IMR-90 (cell line): ENCODE results near the gene MAP3K19. TPM values are rescaled to one million over a fixed set of nuclear protein-coding genes. Genes with fewer than 3 reads are reported as not detected.

Experiments used
- ATAC-seq: fragments of 200-7000 bp; cut with Tn5 transposase; 2 replicates; pipeline ENCODE4 v1.9.1; 2020; ENCODE audit warnings: low read depth, mild to moderate bottlenecking, moderate library complexity
- BruUV-seq: library from RNA; stranded (reverse); fragments of 400-500 nt; replicated peaks from 2 replicates; lab custom pipeline; 2021; lab: Mats Ljungman, UMichigan
- CTCF ChIA-PET: fragments of 300-600 bp; formaldehyde crosslinking; extraction: SDS; loops from one replicate; lab custom pipeline; 2021; ENCODE audit warnings: antibody characterized with exemption; lab: Yijun Ruan, JAX
- POLR2A ChIA-PET: fragments of 300-600 bp; sonication (Branson Sonifier 250); formaldehyde crosslinking; loops from one replicate; lab custom pipeline; 2022; ENCODE audit warnings: antibody characterized with exemption; ENCODE audit not compliant: unreplicated experiment; lab: Charles Lee
- DNase-seq: peaks from one replicate; pipeline ENCODE4 v3.0.0; 2013
- H2AFZ ChIP-seq: replicated peaks from 2 replicates; pipeline ENCODE3; 2013; ENCODE audit warnings: low read length, mild to moderate bottlenecking; ENCODE audit not compliant: poor library complexity
- H2AK5ac ChIP-seq: 2 replicates; pipeline ENCODE4 v1.6.1; 2013; ENCODE audit warnings: low read depth, low read length, inconsistent platforms
- H2AK9ac ChIP-seq: replicated peaks from 2 replicates; pipeline ENCODE3; 2013; ENCODE audit warnings: mild to moderate bottlenecking, low read depth, low read length, moderate library complexity; ENCODE audit not compliant: poor library complexity
- H2BK120ac ChIP-seq: 2 replicates; pipeline ENCODE4 v1.6.1; 2013; ENCODE audit warnings: low read depth, low read length, inconsistent platforms
- H2BK15ac ChIP-seq: 3 replicates; pipeline ENCODE4 v1.6.1; 2013; ENCODE audit warnings: low read depth, low read length, inconsistent platforms
- H2BK20ac ChIP-seq: 2 replicates; pipeline ENCODE4 v1.6.1; 2013; ENCODE audit warnings: low read depth, mild to moderate bottlenecking, inconsistent platforms, low read length, moderate library complexity
- H2BK5ac ChIP-seq: 2 replicates; pipeline ENCODE4 v1.6.1; 2013; ENCODE audit warnings: mild to moderate bottlenecking, low read depth, low read length, inconsistent platforms; ENCODE audit not compliant: poor library complexity, severe bottlenecking
- H3K14ac ChIP-seq: replicated peaks from 2 replicates; pipeline ENCODE4 v1.6.1; 2013; ENCODE audit warnings: low read depth, low read length, inconsistent platforms
- H3K18ac ChIP-seq: 2 replicates; pipeline ENCODE4 v1.6.1; 2013; ENCODE audit warnings: low read depth, low read length, control low read depth
- H3K23ac ChIP-seq: 2 replicates; pipeline ENCODE4 v1.6.1; 2013; ENCODE audit warnings: low read depth, low read length, inconsistent platforms
- H3K27ac ChIP-seq: 2 replicates; pipeline ENCODE4 v1.5.1; 2013; ENCODE audit warnings: mild to moderate bottlenecking, control low read depth, low read length; ENCODE audit not compliant: insufficient read depth
- H3K27me3 ChIP-seq: 2 replicates; pipeline ENCODE4 v1.6.1; 2013; ENCODE audit warnings: low read length; ENCODE audit not compliant: control insufficient read depth, insufficient read depth
- H3K36me3 ChIP-seq: 2 replicates; pipeline ENCODE4 v1.6.1; 2013; ENCODE audit warnings: low read length, mixed read lengths; ENCODE audit not compliant: control insufficient read depth, insufficient read depth
- H3K4ac ChIP-seq: 2 replicates; pipeline ENCODE4 v1.6.1; 2013; ENCODE audit warnings: low read depth, low read length, inconsistent platforms
- H3K4me1 ChIP-seq: 2 replicates; pipeline ENCODE4 v1.6.1; 2013; ENCODE audit warnings: low read length, mixed read lengths; ENCODE audit not compliant: control insufficient read depth, insufficient read depth
- H3K4me2 ChIP-seq: 2 replicates; pipeline ENCODE4 v1.6.1; 2013; ENCODE audit warnings: low read depth, mild to moderate bottlenecking, control low read depth, low read length, moderate library complexity
- H3K4me3 ChIP-seq: 2 replicates; pipeline ENCODE4 v1.5.1; 2013; ENCODE audit warnings: low read depth, mild to moderate bottlenecking, control low read depth, low read length, moderate library complexity; ENCODE audit not compliant: insufficient read depth
- H3K56ac ChIP-seq: 2 replicates; pipeline ENCODE4 v1.6.1; 2013; ENCODE audit warnings: low read length, inconsistent platforms; ENCODE audit not compliant: insufficient read depth; ENCODE audit errors: extremely low read depth
- H3K79me1 ChIP-seq, 2 experiments: 2 replicates each; pipeline ENCODE4 v1.6.1; 2013; ENCODE audit warnings: low read length in 2 of 2, inconsistent platforms in 1 of 2, low read depth in 1 of 2
- H3K9ac ChIP-seq: 2 replicates; pipeline ENCODE4 v1.6.1; 2013; ENCODE audit warnings: low read depth, low read length, control low read depth
- H3K9me1 ChIP-seq: 2 replicates; pipeline ENCODE4 v1.6.1; 2013; ENCODE audit warnings: low read length, inconsistent platforms; ENCODE audit not compliant: insufficient read depth
- H3K9me3 ChIP-seq: 2 replicates; pipeline ENCODE4 v1.6.1; 2013; ENCODE audit warnings: low read length; ENCODE audit not compliant: control insufficient read depth, insufficient read depth
- H4K20me1 ChIP-seq: 2 replicates; pipeline ENCODE4 v1.6.1; 2013; ENCODE audit warnings: low read length, inconsistent platforms; ENCODE audit not compliant: insufficient read depth
- H4K5ac ChIP-seq: 2 replicates; pipeline ENCODE4 v1.6.1; 2013; ENCODE audit warnings: mild to moderate bottlenecking, low read depth, low read length, control low read depth
- H4K8ac ChIP-seq, 2 experiments: 2 replicates each; pipeline ENCODE4 v1.6.1; 2013; ENCODE audit warnings: low read depth in 2 of 2, low read length in 2 of 2, control low read depth in 1 of 2, inconsistent platforms in 1 of 2
- H4K91ac ChIP-seq: 2 replicates; pipeline ENCODE4 v1.6.1; 2013; ENCODE audit warnings: low read depth, low read length, inconsistent platforms; ENCODE audit not compliant: insufficient read depth
- BHLHE40 ChIP-seq: fragments of 150-350 bp; IDR thresholded peaks from 2 replicates; pipeline ENCODE4 v1.6.1; 2016; ENCODE audit warnings: mild to moderate bottlenecking, low read depth, low read length
- CEBPB ChIP-seq: IDR thresholded peaks from 2 replicates; pipeline ENCODE4 v1.6.1; 2012; ENCODE audit warnings: low read depth, low read length, improper control_type of control experiment
- CHD1 ChIP-seq: IDR thresholded peaks from 2 replicates; pipeline ENCODE4 v1.6.1; 2012; ENCODE audit warnings: low read depth, low read length, improper control_type of control experiment
- FOS ChIP-seq: fragments of 150-350 bp; IDR thresholded peaks from 2 replicates; pipeline ENCODE4 v1.6.1; 2016; ENCODE audit warnings: low read depth, low read length
- MAFK ChIP-seq: IDR thresholded peaks from 2 replicates; pipeline ENCODE4 v1.6.1; 2012; ENCODE audit warnings: low read depth, low read length, improper control_type of control experiment
- MAZ ChIP-seq: IDR thresholded peaks from 2 replicates; pipeline ENCODE4 v1.6.1; 2012; ENCODE audit warnings: low read depth, mild to moderate bottlenecking, low read length, improper control_type of control experiment, moderate library complexity, borderline replicate concordance
- MXI1 ChIP-seq: IDR thresholded peaks from 2 replicates; pipeline ENCODE4 v1.6.1; 2012; ENCODE audit warnings: low read depth, mild to moderate bottlenecking, low read length, moderate library complexity, borderline replicate concordance
- POLR2A ChIP-seq: IDR thresholded peaks from 2 replicates; pipeline ENCODE4 v1.6.1; 2012; ENCODE audit warnings: mild to moderate bottlenecking, low read depth, low read length
- RAD21 ChIP-seq: IDR thresholded peaks from 2 replicates; pipeline ENCODE4 v1.6.1; 2012; ENCODE audit warnings: low read length, improper control_type of control experiment
- RCOR1 ChIP-seq: IDR thresholded peaks from 2 replicates; pipeline ENCODE4 v1.6.1; 2012; ENCODE audit warnings: mild to moderate bottlenecking, low read length, improper control_type of control experiment; ENCODE audit not compliant: insufficient replicate concordance
- RFX5 ChIP-seq: IDR thresholded peaks from 2 replicates; pipeline ENCODE4 v1.8.0; 2012; ENCODE audit warnings: low read depth, mild to moderate bottlenecking, low read length, moderate library complexity
- SMC3 ChIP-seq: fragments of 150-350 bp; IDR thresholded peaks from 2 replicates; pipeline ENCODE4 v1.6.1; 2016; ENCODE audit warnings: low read depth, mild to moderate bottlenecking, antibody characterized with exemption, low read length, moderate library complexity
- USF2 ChIP-seq: fragments of 150-350 bp; IDR thresholded peaks from 2 replicates; pipeline ENCODE4 v1.6.1; 2017; ENCODE audit warnings: mild to moderate bottlenecking, antibody characterized with exemption, low read length, low read depth
- WGBS, 2 experiments: methylation state at CpG; one replicate each; pipeline versions ENCODE4 v1.1.5 to v1.1.7; 2013; ENCODE audit warnings: missing lambda C conversion rate in 2 of 2; ENCODE audit not compliant: insufficient read length in 1 of 2; ENCODE audit errors: extremely low coverage in 2 of 2; 5-methylcytosine and 5-hydroxymethylcytosine counted together
- dilution Hi-C: fragments of 300-500 bp; cut with HindIII; formaldehyde crosslinking; loops from one replicate; pipeline ENCODE4 v1.14.3; 2018; ENCODE audit warnings: low sequenced_read_pairs; ENCODE audit not compliant: unreplicated experiment
- in situ Hi-C: fragments of 300-500 bp; cut with MboI; formaldehyde crosslinking; loops from 3 replicates; pipeline ENCODE4 v1.14.3; 2019; ENCODE audit warnings: low sequenced_read_pairs, inconsistent platforms, mixed read lengths
- intact Hi-C: fragments of 100-400 bp; cut with micrococcal nuclease; formaldehyde crosslinking; loops from 2 replicates; pipeline ENCODE4 v1.10.0; 2022
- polyA plus RNA-seq, 3 experiments: library from polyadenylated mRNA; depleted of rRNA; stranded (reverse); fragments of >200 nt; gene quantifications; 2 replicates each; pipeline ENCODE4 v1.2.3, GENCODE V29; 2012; ENCODE audit warnings: low replicate concordance in 1 of 3
- total RNA-seq: library from RNA; depleted of rRNA; stranded (reverse); fragments of >200 nt; gene quantifications from 2 replicates; pipeline ENCODE4 v1.2.3, GENCODE V29; 2012
- TF ChIP-seq, protein P1 (sequence below): conservative IDR thresholded peaks from 2 replicates; pipeline ENCODE4 v1.5.1; 2012; ENCODE audit warnings: mild to moderate bottlenecking, low read depth, low read length, improper control_type of control experiment
- TF ChIP-seq, protein P2 (sequence below): fragments of 150-350 bp; IDR thresholded peaks from 2 replicates; pipeline ENCODE4 v1.6.1; 2016; ENCODE audit warnings: low read depth, mild to moderate bottlenecking, low read length, moderate library complexity, borderline replicate concordance

The MAP3K19 gene
- total and polyA plus RNA-seq, 2 of the 4 experiments (the other 2 are of a cell fraction) = not detected

DNA sequence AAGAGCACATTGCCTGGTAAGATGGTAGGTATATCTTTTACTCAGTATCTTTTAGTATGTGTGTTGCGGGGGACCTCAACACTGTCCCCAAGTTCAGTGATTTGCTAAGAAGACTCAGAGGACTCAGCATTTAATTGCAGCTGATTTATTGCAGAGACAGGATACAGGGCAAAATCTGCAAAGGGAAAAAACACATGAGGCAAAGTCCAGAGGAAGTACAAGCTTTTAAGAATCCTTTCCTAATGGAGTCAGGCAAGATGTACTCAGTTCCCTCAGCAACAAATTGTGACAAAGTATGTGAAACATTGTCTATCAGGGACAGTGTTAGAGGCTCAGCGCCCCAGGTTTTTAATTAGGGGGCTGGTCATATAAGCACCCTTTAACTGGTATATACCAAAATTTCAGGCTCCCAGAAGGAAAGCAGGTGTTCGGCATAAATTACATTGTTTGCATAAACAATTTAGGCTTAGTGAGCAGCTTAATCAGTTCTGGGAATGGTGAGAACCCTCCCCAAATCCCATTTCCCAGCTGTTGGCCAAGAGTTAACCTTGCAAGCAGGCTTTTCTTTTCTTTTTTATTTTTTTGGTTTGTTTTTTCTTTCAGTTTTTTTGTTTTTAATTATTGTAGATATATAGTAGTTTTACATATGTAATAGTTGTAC lies 46.6 kb upstream of the MAP3K19 start:
- ChIA-PET POLR2A (interaction anchor here (0.6 kb wide), 1 partner anchor 458 kb away, joined by 3 read pairs; no protein-coding TSS in a partner anchor), CTCF (interaction anchor here (0.6 kb wide), 2 partner anchors 26 to 1139 kb away, joined by 4 to 5 read pairs; no protein-coding TSS in a partner anchor)
- H3K27ac ChIP-seq = no peak overlapping the region
- peak overlapping the region; percentile 32 for H2BK5ac ChIP-seq
- dilution Hi-C loops = no loop called here
- no TSS peak for BruUV-seq
- no peak overlapping the region for H3K4me2 ChIP-seq
- H4K8ac ChIP-seq = no peak overlapping the region
- no peak overlapping the region for H2BK120ac ChIP-seq
- H2BK20ac ChIP-seq = no peak overlapping the region
- no peak overlapping the region for H2AK9ac ChIP-seq
- H2AFZ ChIP-seq = no peak overlapping the region
- H4K20me1 ChIP-seq = no peaks in the 10 kb centered on the region; the same call in 1 of the 2 replicates
- H3K56ac ChIP-seq = no peak overlapping the region
- no peak overlapping the region for H3K4ac ChIP-seq
- intact Hi-C loops = no loop called here
- H3K36me3 ChIP-seq = peaks cover 7% of the 10 kb centered on the region; the same call in 1 of the 2 replicates
- no peak overlapping the region for H2AK5ac ChIP-seq
- H3K9me1 ChIP-seq = no peaks in the 10 kb centered on the region; the same call in 1 of the 2 replicates
- peaks cover 7% of the 10 kb centered on the region for H3K4me1 ChIP-seq
- 100% methylated on average over 1 of the region's 3 CpGs; no CpG with 5 or more reads in 1 of the 2 experiments for WGBS, 2 experiments
- H3K4me3 ChIP-seq = no peak overlapping the region
- ATAC-seq (no peak), DNase-seq (no peak)
- no peak overlapping the region for H4K91ac ChIP-seq
- H3K27me3 ChIP-seq = no peaks in the 10 kb centered on the region
- H3K9me3 ChIP-seq = no peaks in the 10 kb centered on the region
- H4K5ac ChIP-seq = no peak overlapping the region; the same call in 1 of the 2 replicates
- no peak overlapping the region for H2BK15ac ChIP-seq
- H3K23ac ChIP-seq = no peak overlapping the region
- no peak overlapping the region for H3K18ac ChIP-seq
- H3K9ac ChIP-seq = no peak overlapping the region
- no peak overlapping the region for H3K14ac ChIP-seq
- peaks cover 18 to 24% of the 10 kb centered on the region in 2 experiments for H3K79me1 ChIP-seq
- in situ Hi-C loops = no loop called here
- TF ChIP-seq MXI1 (no peak), POLR2A (no peak), RAD21 (no peak), CHD1 (no peak), SMC3 (no peak), BHLHE40 (no peak), MAZ (no peak), MAFK (no peak), FOS (no peak), RCOR1 (no peak), CEBPB (no peak), RFX5 (no peak), USF2 (no peak)
- TF ChIP-seq, protein P1, sequence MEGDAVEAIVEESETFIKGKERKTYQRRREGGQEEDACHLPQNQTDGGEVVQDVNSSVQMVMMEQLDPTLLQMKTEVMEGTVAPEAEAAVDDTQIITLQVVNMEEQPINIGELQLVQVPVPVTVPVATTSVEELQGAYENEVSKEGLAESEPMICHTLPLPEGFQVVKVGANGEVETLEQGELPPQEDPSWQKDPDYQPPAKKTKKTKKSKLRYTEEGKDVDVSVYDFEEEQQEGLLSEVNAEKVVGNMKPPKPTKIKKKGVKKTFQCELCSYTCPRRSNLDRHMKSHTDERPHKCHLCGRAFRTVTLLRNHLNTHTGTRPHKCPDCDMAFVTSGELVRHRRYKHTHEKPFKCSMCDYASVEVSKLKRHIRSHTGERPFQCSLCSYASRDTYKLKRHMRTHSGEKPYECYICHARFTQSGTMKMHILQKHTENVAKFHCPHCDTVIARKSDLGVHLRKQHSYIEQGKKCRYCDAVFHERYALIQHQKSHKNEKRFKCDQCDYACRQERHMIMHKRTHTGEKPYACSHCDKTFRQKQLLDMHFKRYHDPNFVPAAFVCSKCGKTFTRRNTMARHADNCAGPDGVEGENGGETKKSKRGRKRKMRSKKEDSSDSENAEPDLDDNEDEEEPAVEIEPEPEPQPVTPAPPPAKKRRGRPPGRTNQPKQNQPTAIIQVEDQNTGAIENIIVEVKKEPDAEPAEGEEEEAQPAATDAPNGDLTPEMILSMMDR = no peak
- TF ChIP-seq, protein P2, sequence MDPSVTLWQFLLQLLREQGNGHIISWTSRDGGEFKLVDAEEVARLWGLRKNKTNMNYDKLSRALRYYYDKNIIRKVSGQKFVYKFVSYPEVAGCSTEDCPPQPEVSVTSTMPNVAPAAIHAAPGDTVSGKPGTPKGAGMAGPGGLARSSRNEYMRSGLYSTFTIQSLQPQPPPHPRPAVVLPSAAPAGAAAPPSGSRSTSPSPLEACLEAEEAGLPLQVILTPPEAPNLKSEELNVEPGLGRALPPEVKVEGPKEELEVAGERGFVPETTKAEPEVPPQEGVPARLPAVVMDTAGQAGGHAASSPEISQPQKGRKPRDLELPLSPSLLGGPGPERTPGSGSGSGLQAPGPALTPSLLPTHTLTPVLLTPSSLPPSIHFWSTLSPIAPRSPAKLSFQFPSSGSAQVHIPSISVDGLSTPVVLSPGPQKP = no peak
